A549 (cell line): ENCODE measurements around the gene MYO6.

Experiments
- CEBPB ChIP-seq, 2 experiments: fragments of >200 bp in 1 of 2; sonication (Bioruptor Twin) in 1 of 2; formaldehyde crosslinking in 1 of 2; IDR thresholded peaks; 2 replicates each; pipeline ENCODE4 v1.6.1; 2012 to 2016
- MAFK ChIP-seq: fragments of 450-650 bp; IDR thresholded peaks from 2 replicates; pipeline ENCODE4 v1.6.1; 2014; ENCODE audit not compliant: partially characterized antibody
- TF ChIP-seq, protein P1 (sequence below): fragments of >200 bp; sonication (Bioruptor Twin); formaldehyde crosslinking; IDR thresholded peaks from 3 replicates; pipeline ENCODE4 v1.5.1; 2016

GRCh38 chr6:75907444-75907843 is 158.4 kb downstream of the MYO6 start:
- TF ChIP-seq MAFK: no peak
- TF ChIP-seq, protein P1, sequence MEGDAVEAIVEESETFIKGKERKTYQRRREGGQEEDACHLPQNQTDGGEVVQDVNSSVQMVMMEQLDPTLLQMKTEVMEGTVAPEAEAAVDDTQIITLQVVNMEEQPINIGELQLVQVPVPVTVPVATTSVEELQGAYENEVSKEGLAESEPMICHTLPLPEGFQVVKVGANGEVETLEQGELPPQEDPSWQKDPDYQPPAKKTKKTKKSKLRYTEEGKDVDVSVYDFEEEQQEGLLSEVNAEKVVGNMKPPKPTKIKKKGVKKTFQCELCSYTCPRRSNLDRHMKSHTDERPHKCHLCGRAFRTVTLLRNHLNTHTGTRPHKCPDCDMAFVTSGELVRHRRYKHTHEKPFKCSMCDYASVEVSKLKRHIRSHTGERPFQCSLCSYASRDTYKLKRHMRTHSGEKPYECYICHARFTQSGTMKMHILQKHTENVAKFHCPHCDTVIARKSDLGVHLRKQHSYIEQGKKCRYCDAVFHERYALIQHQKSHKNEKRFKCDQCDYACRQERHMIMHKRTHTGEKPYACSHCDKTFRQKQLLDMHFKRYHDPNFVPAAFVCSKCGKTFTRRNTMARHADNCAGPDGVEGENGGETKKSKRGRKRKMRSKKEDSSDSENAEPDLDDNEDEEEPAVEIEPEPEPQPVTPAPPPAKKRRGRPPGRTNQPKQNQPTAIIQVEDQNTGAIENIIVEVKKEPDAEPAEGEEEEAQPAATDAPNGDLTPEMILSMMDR: no peak
- TF ChIP-seq CEBPB (IDR thresholded peaks at IDR 0.05): no peak
